Endothelial cell (in vitro differentiated cells): ENCODE measurements around the gene XYLB. TPM values are rescaled to one million over a fixed set of nuclear protein-coding genes. Genes with fewer than 3 reads are reported as not detected.

Source experiments
- DNase-seq: peaks from one replicate; pipeline ENCODE4 v3.0.0; 2021; ENCODE audit warnings: low spot score
- H3K27ac Mint-ChIP-seq: one replicate; pipeline ENCODE4 v1.8.0; 2021; ENCODE audit warnings: mixed read lengths, inconsistent platforms; ENCODE audit not compliant: unreplicated experiment
- H3K27me3 Mint-ChIP-seq: one replicate; pipeline ENCODE4 v1.8.0; 2021; ENCODE audit warnings: mild to moderate bottlenecking, moderate library complexity, mixed read lengths, inconsistent platforms; ENCODE audit not compliant: unreplicated experiment
- H3K36me3 Mint-ChIP-seq: one replicate; pipeline ENCODE4 v1.8.0; 2021; ENCODE audit warnings: mild to moderate bottlenecking, low read depth, mixed read lengths, inconsistent platforms; ENCODE audit not compliant: unreplicated experiment
- H3K4me1 Mint-ChIP-seq: one replicate; pipeline ENCODE4 v1.8.0; 2021; ENCODE audit warnings: mild to moderate bottlenecking, mixed read lengths, inconsistent platforms; ENCODE audit not compliant: unreplicated experiment
- H3K4me3 Mint-ChIP-seq: one replicate; pipeline ENCODE4 v1.8.0; 2021; ENCODE audit warnings: mild to moderate bottlenecking, mixed read lengths, inconsistent platforms; ENCODE audit not compliant: unreplicated experiment
- H3K9me3 Mint-ChIP-seq: one replicate; pipeline ENCODE4 v1.8.0; 2021; ENCODE audit warnings: mixed read lengths, inconsistent platforms; ENCODE audit not compliant: unreplicated experiment
- CTCF ChIP-seq: fragments of 200-600 bp; sonication (generic); IDR thresholded peaks from one replicate; pipeline ENCODE4 v1.5.0; 2021; ENCODE audit warnings: antibody characterized with exemption; ENCODE audit not compliant: unreplicated experiment
- total RNA-seq: library from RNA; stranded (reverse); fragmentation: NEBNext Ultra II Directional; extraction: Animal tissue kit (Norgen Biotek cat#: 25700); gene quantifications from one replicate; pipeline ENCODE4 v1.2.1, GENCODE V29; 2021; ENCODE audit not compliant: unreplicated experiment

The XYLB gene
- total RNA-seq, 1 donor from 2014 or later, result 2.4 TPM

DNA sequence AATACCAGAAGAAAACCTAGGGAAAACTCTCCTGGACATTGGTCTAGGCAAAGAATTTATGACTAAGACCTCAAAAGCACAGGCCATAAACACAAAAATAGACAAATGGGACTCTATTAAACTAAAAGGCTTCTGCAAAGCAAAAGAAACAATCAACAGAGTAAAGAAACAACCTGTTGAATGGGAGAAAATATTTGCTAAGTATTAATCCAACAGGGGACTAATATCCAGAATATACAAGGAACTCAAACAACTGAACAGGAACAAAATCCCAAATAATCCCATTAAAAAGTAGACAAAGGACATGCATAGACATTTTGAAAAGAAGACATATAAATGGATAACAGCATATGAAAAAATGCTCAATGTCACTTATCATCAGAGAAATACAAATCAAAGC lies 100.2 kb downstream of the XYLB start:
- Mint-ChIP-seq H3K36me3 (peaks cover 5% of the 10 kb centered on the region), H3K27ac (no peak overlapping the region), H3K27me3 (peaks cover 2% of the 10 kb centered on the region), H3K9me3 (no peaks in the 10 kb centered on the region), H3K4me1 (no peaks in the 10 kb centered on the region), H3K4me3 (no peak overlapping the region)
- no peak for DNase-seq
- TF ChIP-seq CTCF, result no peak

DNA sequence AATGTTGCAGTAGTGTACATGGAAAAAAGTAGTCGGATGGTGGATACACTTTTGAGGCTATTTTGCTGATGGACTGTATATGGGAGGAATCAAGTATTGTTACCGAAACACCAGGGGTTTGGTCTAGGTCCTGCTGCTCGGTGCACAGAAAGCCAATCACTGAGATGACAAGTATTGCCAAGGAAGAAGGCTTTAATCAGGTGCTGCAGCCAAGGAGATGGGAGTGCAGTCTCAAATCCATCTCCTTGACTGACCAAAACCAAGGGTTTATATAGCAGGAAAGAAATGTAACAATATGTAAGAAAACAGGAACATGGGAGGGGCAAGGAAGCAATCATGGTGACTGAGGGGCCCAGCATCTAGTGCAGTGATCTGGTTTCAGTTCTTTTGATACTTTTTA lies 104.3 kb downstream of the XYLB start:
- H3K27ac Mint-ChIP-seq, result peak overlapping the region; percentile 19
- H3K27me3 Mint-ChIP-seq, result peaks cover 13% of the 10 kb centered on the region
- H3K9me3 Mint-ChIP-seq, result no peaks in the 10 kb centered on the region
- peaks cover 8% of the 10 kb centered on the region for H3K36me3 Mint-ChIP-seq
- H3K4me3 Mint-ChIP-seq, result peak overlapping the region; percentile 66
- no peak for DNase-seq
- peaks cover 11% of the 10 kb centered on the region for H3K4me1 Mint-ChIP-seq
- TF ChIP-seq CTCF, result no peak

DNA sequence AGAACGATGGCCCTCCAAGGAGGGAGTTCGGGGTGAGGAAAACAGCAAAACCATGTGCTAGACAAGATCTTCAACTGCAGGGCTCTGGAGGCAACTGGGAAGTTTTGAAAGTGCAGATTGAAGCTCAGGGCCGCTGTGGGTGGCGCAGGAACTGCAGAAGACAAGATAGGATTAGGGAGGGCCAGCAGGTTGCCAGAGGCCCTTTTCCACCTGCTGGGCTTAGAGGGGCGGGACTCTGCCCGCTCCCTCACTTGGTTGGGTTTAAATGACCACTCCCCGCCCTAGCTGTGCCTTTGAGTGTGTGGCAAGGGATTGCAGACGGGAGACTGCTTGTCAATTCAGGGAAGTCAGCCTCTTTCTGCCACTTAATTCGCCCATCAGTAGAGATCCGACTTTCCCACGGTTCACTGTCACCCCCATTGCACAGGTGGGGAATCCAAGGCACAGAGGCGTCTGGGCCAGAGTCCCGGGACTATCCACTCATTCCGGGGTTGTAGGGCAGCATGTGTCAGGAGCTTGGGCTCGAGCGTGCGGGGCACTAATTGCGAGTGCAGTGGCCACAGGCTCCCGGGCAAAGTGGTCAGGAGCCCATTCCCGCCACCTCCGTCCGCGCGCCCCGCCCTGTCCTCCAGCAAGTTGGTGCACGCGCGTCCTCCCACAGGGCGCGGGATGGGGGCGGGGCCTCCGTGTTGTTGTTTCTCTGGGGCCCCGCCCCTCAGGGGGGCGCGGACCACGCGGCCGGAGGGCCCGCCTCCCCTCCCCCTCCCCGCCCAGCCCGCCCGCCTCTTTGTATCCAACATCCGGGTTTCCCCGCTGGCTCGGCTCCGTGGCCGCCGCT lies 106.7 kb downstream of the XYLB start, which contains the start of gene ACVR2B:
Gene ACVR2B (plus strand): TSS at position 816 of the 838 bp plus-strand sequence. CDS start 433 bp downstream, outside the sequence.
- peaks cover 20% of the 10 kb centered on the region for H3K27me3 Mint-ChIP-seq
- no peak for TF ChIP-seq CTCF
- no peaks in the 10 kb centered on the region for H3K9me3 Mint-ChIP-seq
- H3K27ac Mint-ChIP-seq, result peak within 1 kb of the TSS; percentile 93
- peaks cover 8% of the 10 kb centered on the region for H3K36me3 Mint-ChIP-seq
- H3K4me1 Mint-ChIP-seq, result peaks cover 28% of the 10 kb centered on the region
- DNase-seq, result peak; percentile 81
- peak within 1 kb of the TSS; percentile 99 for H3K4me3 Mint-ChIP-seq

DNA sequence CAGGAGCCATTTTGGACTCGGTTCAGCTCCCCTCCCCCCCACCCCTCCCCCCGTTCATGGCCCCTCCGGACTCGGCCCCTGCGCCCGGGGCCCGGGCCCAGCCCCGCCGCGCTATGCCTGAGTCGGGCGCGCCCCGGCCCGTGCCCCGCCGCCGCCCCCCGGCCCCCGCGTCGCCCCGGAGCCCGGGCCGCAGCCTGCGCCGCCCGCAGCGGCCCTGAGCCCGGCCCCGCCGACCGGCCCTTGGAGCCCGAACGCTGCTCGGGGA lies 107.3 kb downstream of the XYLB start:
- peaks cover 34% of the 10 kb centered on the region for H3K4me1 Mint-ChIP-seq
- peaks cover 20% of the 10 kb centered on the region for H3K27me3 Mint-ChIP-seq
- peak overlapping the region; percentile 99 for H3K4me3 Mint-ChIP-seq
- DNase-seq, result no peak
- TF ChIP-seq CTCF, result no peak
- no peaks in the 10 kb centered on the region for H3K9me3 Mint-ChIP-seq
- no peak overlapping the region for H3K27ac Mint-ChIP-seq
- H3K36me3 Mint-ChIP-seq, result peaks cover 8% of the 10 kb centered on the region

GRCh38 chr3:38454178-38454883 lies 107.7 kb downstream of the XYLB start:
- Mint-ChIP-seq H3K27ac (peak overlapping the region; percentile 93), H3K36me3 (peaks cover 8% of the 10 kb centered on the region), H3K27me3 (peaks cover 20% of the 10 kb centered on the region), H3K4me3 (peak overlapping the region; percentile 99), H3K9me3 (no peaks in the 10 kb centered on the region), H3K4me1 (peaks cover 36% of the 10 kb centered on the region)
- TF ChIP-seq CTCF, result no peak
- DNase-seq, result peak; percentile 40
